COLO829 (cell line): Measurements from ENCODE around the gene FIG4.
"Not testable (repeated sequence)": the region's sequence is repeated elsewhere in the genome, so short reads cannot be mapped to it uniquely, and the experiment has no call there.

ENCODE experiments used
- DNase-seq: peaks from one replicate; pipeline ENCODE4 v3.0.0; 2012; ENCODE audit warnings: low spot score

The FIG4 gene

GRCh38 chr6:109690737-109691621 is at the start of gene FIG4, which contains the start of gene AK9:
Gene FIG4 (plus strand): TSS chr6:109691296. CDS start chr6:109691436, 140 bp downstream.
Gene AK9 (minus strand): TSS chr6:109691202. CDS start chr6:109675745, 15,457 bp downstream.
- peak; percentile 67 for DNase-seq

GRCh38 chr6:109644131-109644530 is 47.0 kb upstream of the FIG4 start:
- no peak for DNase-seq

- no peak for DNase-seq
Measured at GRCh38 chr6:109653264-109653663, 37.8 kb upstream of the FIG4 start.

GRCh38 chr6:109655761-109656262 is 35.3 kb upstream of the FIG4 start:
- no peak for DNase-seq

GRCh38 chr6:109660526-109661320 is 30.4 kb upstream of the FIG4 start:
- no peak for DNase-seq

- DNase-seq, result no peak
Measured at GRCh38 chr6:109662192-109662591, 28.9 kb upstream of the FIG4 start.

- DNase-seq, result no peak
Measured at GRCh38 chr6:109669811-109670210, 21.3 kb upstream of the FIG4 start.

- no peak for DNase-seq
Measured at GRCh38 chr6:109671733-109672132, 19.4 kb upstream of the FIG4 start.

GRCh38 chr6:109672175-109672574 is 18.9 kb upstream of the FIG4 start:
- no peak for DNase-seq

- no peak for DNase-seq
Measured at GRCh38 chr6:109672839-109673238, 18.3 kb upstream of the FIG4 start.

GRCh38 chr6:109676724-109677123 is 14.4 kb upstream of the FIG4 start:
- DNase-seq, result no peak

- DNase-seq, result no peak
Measured at GRCh38 chr6:109678240-109678639, 12.9 kb upstream of the FIG4 start.

- DNase-seq, result not testable (repeated sequence)
Measured at GRCh38 chr6:109678661-109679505, 12.2 kb upstream of the FIG4 start.

GRCh38 chr6:109686566-109687265 is 4.4 kb upstream of the FIG4 start:
- no peak for DNase-seq

- DNase-seq, result no peak
Measured at GRCh38 chr6:109687271-109687761, 3.8 kb upstream of the FIG4 start.

GRCh38 chr6:109690373-109690736 is 741 bp upstream of the FIG4 start:
- DNase-seq, result no peak

GRCh38 chr6:109693111-109693510 is 2.0 kb downstream of the FIG4 start:
- no peak for DNase-seq

- DNase-seq, result no peak
Measured at GRCh38 chr6:109695468-109695867, 4.4 kb downstream of the FIG4 start.

- no peak for DNase-seq
Measured at GRCh38 chr6:109696355-109696754, 5.3 kb downstream of the FIG4 start.

- no peak for DNase-seq
Measured at GRCh38 chr6:109701221-109701620, 10.1 kb downstream of the FIG4 start.

GRCh38 chr6:109701774-109702173 is 10.7 kb downstream of the FIG4 start:
- no peak for DNase-seq
